HUES64 (cell line): Measurements from ENCODE around the gene PPEF2. TPM values are rescaled to one million over a fixed set of nuclear protein-coding genes. Genes with fewer than 3 reads are reported as not detected.
A peak's percentile ranks its signal among the peaks of the same experiment; 100 is the strongest.
"Not testable (repeated sequence)": the region's sequence is repeated elsewhere in the genome, so short reads cannot be mapped to it uniquely, and the experiment has no call there.

Source experiments
- H3K27ac ChIP-seq: 2 replicates; pipeline ENCODE4 v1.7.0; 2013; ENCODE audit warnings: low read depth, low read length, inconsistent platforms
- H3K27me3 ChIP-seq: 2 replicates; pipeline ENCODE4 v1.6.1; 2013; ENCODE audit warnings: mild to moderate bottlenecking, low read length; ENCODE audit not compliant: insufficient read depth
- H3K36me3 ChIP-seq: 2 replicates; pipeline ENCODE4 v1.6.1; 2013; ENCODE audit warnings: mild to moderate bottlenecking, low read length; ENCODE audit not compliant: insufficient read depth
- H3K4me1 ChIP-seq: 2 replicates; pipeline ENCODE4 v1.6.1; 2013; ENCODE audit warnings: mild to moderate bottlenecking, low read length, moderate library complexity; ENCODE audit not compliant: insufficient read depth
- H3K4me3 ChIP-seq: 2 replicates; pipeline ENCODE4 v1.5.1; 2013; ENCODE audit warnings: mild to moderate bottlenecking, low read length, moderate library complexity
- H3K9ac ChIP-seq: 2 replicates; pipeline ENCODE4 v1.6.1; 2013; ENCODE audit warnings: mild to moderate bottlenecking, low read depth, low read length
- H3K9me3 ChIP-seq: 2 replicates; pipeline ENCODE4 v1.6.1; 2013; ENCODE audit warnings: low read depth, low read length; ENCODE audit not compliant: insufficient read depth
- WGBS: fragments of 150-250, 120-280 bp; methylation state at CpG from one replicate; pipeline ENCODE4 v1.1.7; 2013; ENCODE audit warnings: missing lambda C conversion rate; 5-methylcytosine and 5-hydroxymethylcytosine counted together
- polyA plus RNA-seq, 2 experiments: library from polyadenylated mRNA; stranded (reverse); fragments of 50-300 nt; gene quantifications; one replicate each; pipeline ENCODE4 v1.2.3, GENCODE V29; 2013

Gene PPEF2
- not detected for polyA plus RNA-seq (2013, experiment 1 of 2)
- polyA plus RNA-seq (2013, experiment 2 of 2): not detected

- H3K27ac ChIP-seq: no peak within 1 kb of the TSS
- H3K27me3 ChIP-seq: no peaks in the 10 kb centered on the region
- H3K4me3 ChIP-seq: no peak within 1 kb of the TSS
- 93% methylated on average over 5 of the region's 5 CpGs for WGBS
- H3K36me3 ChIP-seq: no peaks in the 10 kb centered on the region
- 0 out of 2 replicates have a peak, but pooled peaks cover 3% of the 10 kb centered on the region for H3K9me3 ChIP-seq
- H3K9ac ChIP-seq: no peak within 1 kb of the TSS
- no peaks in the 10 kb centered on the region for H3K4me1 ChIP-seq
Observed at GRCh38 chr4:75902352-75902751, at the start of gene PPEF2. Gene PPEF2, minus strand, starts transcription at chr4:75902452. Its CDS starts 6,127 bp downstream, at chr4:75896325.

- Histone ChIP-seq H3K36me3 (peaks cover 91% of the 10 kb centered on the region), H3K4me1 (no peaks in the 10 kb centered on the region), H3K27me3 (no peaks in the 10 kb centered on the region), H3K4me3 (no peak overlapping the region), H3K27ac (no peak overlapping the region), H3K9ac (no peak overlapping the region), H3K9me3 (no peaks in the 10 kb centered on the region)
- WGBS: 96% methylated on average over 3 of the region's 3 CpGs
Observed at GRCh38 chr4:75950213-75950815, 48.1 kb upstream of the PPEF2 start.

- Histone ChIP-seq H3K27me3 (no peaks in the 10 kb centered on the region), H3K9ac (no peak overlapping the region), H3K36me3 (peaks cover 85% of the 10 kb centered on the region), H3K4me1 (peaks cover under 1% of the 10 kb centered on the region; the same call in 1 of the 2 replicates), H3K4me3 (no peak overlapping the region), H3K27ac (no peak overlapping the region), H3K9me3 (no peaks in the 10 kb centered on the region)
- WGBS: 95% methylated on average over 4 of the region's 5 CpGs
Observed at GRCh38 chr4:75948822-75949444, 46.7 kb upstream of the PPEF2 start.

- peaks cover 17% of the 10 kb centered on the region for H3K27me3 ChIP-seq
- H3K4me1 ChIP-seq: peaks cover 5% of the 10 kb centered on the region; the same call in 1 of the 2 replicates
- H3K27ac ChIP-seq: peak within 1 kb of the TSS; percentile 49; the same call in 1 of the 2 replicates
- 1% methylated on average over 66 of the region's 66 CpGs for WGBS
- H3K9me3 ChIP-seq: no peaks in the 10 kb centered on the region
- H3K4me3 ChIP-seq: peak within 1 kb of the TSS; percentile 93
- H3K9ac ChIP-seq: peak within 1 kb of the TSS; percentile 75
- H3K36me3 ChIP-seq: peaks cover 11% of the 10 kb centered on the region
Observed at GRCh38 chr4:75940692-75941253, 38.5 kb upstream of the PPEF2 start, which contains the start of gene NAAA. Gene NAAA, minus strand, starts transcription at chr4:75941013. Its CDS starts 64 bp downstream, at chr4:75940949.

GRCh38 chr4:75939890-75940691, 37.8 kb upstream of the PPEF2 start:
- Histone ChIP-seq H3K9ac (peak overlapping the region; percentile 75), H3K9me3 (no peaks in the 10 kb centered on the region), H3K4me1 (peaks cover 5% of the 10 kb centered on the region; the same call in 1 of the 2 replicates), H3K36me3 (peaks cover 11% of the 10 kb centered on the region), H3K4me3 (peak overlapping the region; percentile 93), H3K27ac (peak overlapping the region; percentile 49; the same call in 1 of the 2 replicates), H3K27me3 (peaks cover 17% of the 10 kb centered on the region)
- 1% methylated on average over 67 of the region's 67 CpGs for WGBS

GRCh38 chr4:75935628-75936027, 33.4 kb upstream of the PPEF2 start:
- Histone ChIP-seq H3K9ac (no peak overlapping the region), H3K27ac (no peak overlapping the region), H3K27me3 (peaks cover 15% of the 10 kb centered on the region), H3K4me3 (no peak overlapping the region), H3K36me3 (no peaks in the 10 kb centered on the region), H3K4me1 (no peaks in the 10 kb centered on the region), H3K9me3 (no peaks in the 10 kb centered on the region)
- WGBS: no CpG with 5 or more reads among the region's 1 CpG

- H3K9me3 ChIP-seq: no peaks in the 10 kb centered on the region
- H3K36me3 ChIP-seq: no peaks in the 10 kb centered on the region
- 95% methylated on average over 3 of the region's 3 CpGs for WGBS
- no peak overlapping the region for H3K4me3 ChIP-seq
- H3K4me1 ChIP-seq: no peaks in the 10 kb centered on the region
- H3K9ac ChIP-seq: no peak overlapping the region
- H3K27me3 ChIP-seq: no peaks in the 10 kb centered on the region
- H3K27ac ChIP-seq: no peak overlapping the region
Observed at GRCh38 chr4:75930152-75930551, 27.9 kb upstream of the PPEF2 start.

GRCh38 chr4:75924916-75925315, 22.7 kb upstream of the PPEF2 start:
- H3K27ac ChIP-seq, H3K9me3 ChIP-seq, H3K9ac ChIP-seq, H3K4me3 ChIP-seq, H3K36me3 ChIP-seq, H3K4me1 ChIP-seq, H3K27me3 ChIP-seq: not testable (repeated sequence)
- WGBS: 91% methylated on average over 11 of the region's 11 CpGs

- no peak overlapping the region for H3K9ac ChIP-seq
- peaks cover 2% of the 10 kb centered on the region; the same call in 1 of the 2 replicates for H3K36me3 ChIP-seq
- 92% methylated on average over 5 of the region's 5 CpGs for WGBS
- no peaks in the 10 kb centered on the region for H3K9me3 ChIP-seq
- 0 out of 2 replicates have a peak, but pooled peaks cover 7% of the 10 kb centered on the region for H3K4me1 ChIP-seq
- H3K4me3 ChIP-seq: no peak overlapping the region
- no peak overlapping the region for H3K27ac ChIP-seq
- no peaks in the 10 kb centered on the region for H3K27me3 ChIP-seq
Observed at GRCh38 chr4:75924309-75924827, 22.1 kb upstream of the PPEF2 start.

- WGBS: 89% methylated on average over 1 of the region's 1 CpG
- Histone ChIP-seq H3K4me3 (no peak overlapping the region), H3K27ac (no peak overlapping the region), H3K36me3 (peaks cover 2% of the 10 kb centered on the region; the same call in 1 of the 2 replicates), H3K4me1 (0 out of 2 replicates have a peak, but pooled peaks cover 7% of the 10 kb centered on the region), H3K9me3 (no peaks in the 10 kb centered on the region), H3K27me3 (no peaks in the 10 kb centered on the region), H3K9ac (no peak overlapping the region)
Observed at GRCh38 chr4:75922588-75922987, 20.3 kb upstream of the PPEF2 start.
